ENCODE results near the gene AP2A1.

AP2A1 gene

GRCh38 chr19:49798574-49798973, 31.8 kb downstream of the AP2A1 start:
- H3K36me3 ChIP-seq (replicated peaks; ENCODE audit: low read depth, low read length): peaks cover 29% of the 10 kb centered on the region
- no peaks in the 10 kb centered on the region for H4K20me1 ChIP-seq (ENCODE audit: insufficient read depth, low read length)

GRCh38 chr19:49799271-49799797, 32.5 kb downstream of the AP2A1 start:
- no peak overlapping the region for H3K4me3 ChIP-seq (ENCODE audit: low read length)
- no peaks in the 10 kb centered on the region for H3K4me1 ChIP-seq (ENCODE audit: low read length)

More at GRCh38 chr19:49798574-49798973, 31.8 kb downstream of the AP2A1 start:
- no peaks in the 10 kb centered on the region for H3K4me1 ChIP-seq (ENCODE audit: low read length)
- H3K9ac ChIP-seq (ENCODE audit: low read length): no peak overlapping the region
- no peaks in the 10 kb centered on the region for H3K9me3 ChIP-seq (ENCODE audit: insufficient read depth, low read length)
- H2AFZ ChIP-seq (ENCODE audit: low read depth, low read length): no peak overlapping the region
- no peak overlapping the region for H3K27ac ChIP-seq (ENCODE audit: low read length)
- H3K27me3 ChIP-seq (ENCODE audit: low read depth, low read length): no peaks in the 10 kb centered on the region
- TF ChIP-seq CTCF (IDR thresholded peaks at IDR 0.05; ENCODE audit: low read depth, low read length): no peak
- no peak for TF ChIP-seq EZH2phosphoT487 (IDR thresholded peaks at IDR 0.05; ENCODE audit: low read depth)
- H3K4me3 ChIP-seq (ENCODE audit: low read length): no peak overlapping the region
- no peak overlapping the region for H3K4me2 ChIP-seq (ENCODE audit: low read length)
- H3K79me2 ChIP-seq (ENCODE audit: low read length): no peaks in the 10 kb centered on the region

GRCh38 chr19:49799798-49800376, 33.1 kb downstream of the AP2A1 start:
- Histone ChIP-seq H3K79me2 (ENCODE audit: low read length) (no peaks in the 10 kb centered on the region), H3K27me3 (ENCODE audit: low read depth, low read length) (no peaks in the 10 kb centered on the region), H3K9me3 (ENCODE audit: insufficient read depth, low read length) (no peaks in the 10 kb centered on the region), H3K36me3 (replicated peaks; ENCODE audit: low read depth, low read length) (peaks cover 31% of the 10 kb centered on the region), H4K20me1 (ENCODE audit: insufficient read depth, low read length) (no peaks in the 10 kb centered on the region), H3K9ac (ENCODE audit: low read length) (no peak overlapping the region), H3K27ac (ENCODE audit: low read length) (no peak overlapping the region), H3K4me3 (ENCODE audit: low read length) (no peak overlapping the region), H2AFZ (ENCODE audit: low read depth, low read length) (no peak overlapping the region), H3K4me1 (ENCODE audit: low read length) (no peaks in the 10 kb centered on the region), H3K4me2 (ENCODE audit: low read length) (no peak overlapping the region)
- TF ChIP-seq EZH2phosphoT487 (IDR thresholded peaks at IDR 0.05; ENCODE audit: low read depth): no peak
- TF ChIP-seq CTCF (IDR thresholded peaks at IDR 0.05; ENCODE audit: low read depth, low read length): peak; percentile 25

More at GRCh38 chr19:49799271-49799797, 32.5 kb downstream of the AP2A1 start:
- no peaks in the 10 kb centered on the region for H3K79me2 ChIP-seq (ENCODE audit: low read length)
- no peak overlapping the region for H3K4me2 ChIP-seq (ENCODE audit: low read length)
- no peak overlapping the region for H2AFZ ChIP-seq (ENCODE audit: low read depth, low read length)
- TF ChIP-seq CTCF (IDR thresholded peaks at IDR 0.05; ENCODE audit: low read depth, low read length) (no peak), EZH2phosphoT487 (IDR thresholded peaks at IDR 0.05; ENCODE audit: low read depth) (no peak)
- H3K9ac ChIP-seq (ENCODE audit: low read length): no peak overlapping the region
- peaks cover 31% of the 10 kb centered on the region for H3K36me3 ChIP-seq (replicated peaks; ENCODE audit: low read depth, low read length)
- no peak overlapping the region for H3K27ac ChIP-seq (ENCODE audit: low read length)
- no peaks in the 10 kb centered on the region for H4K20me1 ChIP-seq (ENCODE audit: insufficient read depth, low read length)
- H3K9me3 ChIP-seq (ENCODE audit: insufficient read depth, low read length): no peaks in the 10 kb centered on the region
- H3K27me3 ChIP-seq (ENCODE audit: low read depth, low read length): no peaks in the 10 kb centered on the region

GRCh38 chr19:49800771-49801170, 34.0 kb downstream of the AP2A1 start:
- H3K27me3 ChIP-seq (ENCODE audit: low read depth, low read length): no peaks in the 10 kb centered on the region
- no peaks in the 10 kb centered on the region for H3K79me2 ChIP-seq (ENCODE audit: low read length)
- H3K4me1 ChIP-seq (ENCODE audit: low read length): no peaks in the 10 kb centered on the region
- TF ChIP-seq EZH2phosphoT487 (IDR thresholded peaks at IDR 0.05; ENCODE audit: low read depth) (no peak), CTCF (IDR thresholded peaks at IDR 0.05; ENCODE audit: low read depth, low read length) (no peak)
- no peak overlapping the region for H3K4me2 ChIP-seq (ENCODE audit: low read length)
- peaks cover 34% of the 10 kb centered on the region for H3K36me3 ChIP-seq (replicated peaks; ENCODE audit: low read depth, low read length)
- H3K4me3 ChIP-seq (ENCODE audit: low read length): no peak overlapping the region
- no peaks in the 10 kb centered on the region for H3K9me3 ChIP-seq (ENCODE audit: insufficient read depth, low read length)
- no peak overlapping the region for H3K9ac ChIP-seq (ENCODE audit: low read length)
- H2AFZ ChIP-seq (ENCODE audit: low read depth, low read length): no peak overlapping the region
- H3K27ac ChIP-seq (ENCODE audit: low read length): no peak overlapping the region
- H4K20me1 ChIP-seq (ENCODE audit: insufficient read depth, low read length): no peaks in the 10 kb centered on the region
